Gastrocnemius medialis (tissue), 4 donors: ENCODE measurements around the gene ELK4. TPM values are rescaled to one million over a fixed set of nuclear protein-coding genes. Genes with fewer than 3 reads are reported as not detected.

ENCODE experiments used
- ATAC-seq, 2 donors: fragments of 150-250 bp; one replicate each; pipeline ENCODE4 v1.9.1; 2016
- DNase-seq, 2 donors: peaks; one replicate each; pipeline ENCODE4 v3.0.0-alpha.2; 2019
- H3K27ac ChIP-seq, 4 donors: fragments of 200-600 bp; sonication (generic); 1 replicate in 1 of 4; 2 replicates in 3 of 4; pipeline ENCODE4 v1.5.1; 2016 to 2018; ENCODE audit warnings: mild to moderate bottlenecking in 2 of 4, moderate library complexity in 1 of 4
- H3K27me3 ChIP-seq, 3 donors: fragments of 200-600 bp; sonication (generic) in 2 of 3; 1 replicate in 1 of 3; 2 replicates in 2 of 3; pipeline versions ENCODE4 v1.5.1 to v1.6.0; 2016 to 2019; ENCODE audit warnings: mild to moderate bottlenecking in 1 of 3, moderate library complexity in 1 of 3
- H3K36me3 ChIP-seq, 2 donors: fragments of 200-600 bp; sonication (generic) in 1 of 2; one replicate each; pipeline ENCODE4 v1.5.1; 2017 to 2018
- H3K4me1 ChIP-seq, 2 donors: fragments of 200-600 bp; sonication (generic) in 1 of 2; one replicate each; pipeline ENCODE4 v1.5.1; 2016 to 2017; ENCODE audit warnings: mild to moderate bottlenecking in 2 of 2
- H3K4me3 ChIP-seq, 4 donors: fragments of 200-600 bp; sonication (generic) in 3 of 4; 1 replicate in 1 of 4; 2 replicates in 3 of 4; pipeline ENCODE4 v1.5.1; 2016 to 2019; ENCODE audit warnings: mild to moderate bottlenecking in 2 of 4
- H3K9me3 ChIP-seq, 3 donors: fragments of 200-600 bp; sonication (generic) in 2 of 3; 1 replicate in 1 of 3; 2 replicates in 2 of 3; pipeline ENCODE4 v1.5.1; 2016 to 2019
- CTCF ChIP-seq, 5 experiments: fragments of 450-650 bp in 3 of 5; fragments of 200-600 bp in 2 of 5; sonication (generic) in 2 of 5; IDR thresholded peaks in 4 of 5; conservative IDR thresholded peaks in 1 of 5; 1 replicate in 4 of 5; 2 replicates in 1 of 5; pipeline ENCODE4 v1.5.1; 2016 to 2019; ENCODE audit warnings: antibody characterized with exemption in 5 of 5, mild to moderate bottlenecking in 3 of 5, moderate library complexity in 3 of 5
- POLR2A ChIP-seq, 2 donors: fragments of 450-650 bp; IDR thresholded peaks; one replicate each; pipeline ENCODE4 v1.6.1; 2017; ENCODE audit warnings: antibody characterized with exemption in 2 of 2, mild to moderate bottlenecking in 2 of 2, moderate library complexity in 2 of 2
- in situ Hi-C, 4 donors: fragments of 200-750 bp; cut with MboI; loops; one replicate each; pipeline versions ENCODE4 v1.15.0 to v1.8.0; 2017; ENCODE audit warnings: low sequenced_read_pairs in 4 of 4
- intact Hi-C: fragments of 100-400 bp; cut with DNase I; formaldehyde crosslinking; loops from one replicate; pipeline ENCODE4 v1.15.1; 2023; ENCODE audit warnings: low total_unique reads
- total RNA-seq, 4 donors: library from RNA; depleted of rRNA; stranded (reverse); fragments of >200 nt; gene quantifications; one replicate each; pipeline versions ENCODE4 v1.1.0 to v1.2.3, GENCODE V29; 2016

The ELK4 gene
- total RNA-seq, 4 donors from 2014 or later, result 17.3 to 24.2 (median 20.1) TPM

GRCh38 chr1:205590777-205591513 is 40.9 kb downstream of the ELK4 start:
- no peaks in the 10 kb centered on the region for H3K36me3 ChIP-seq
- intact Hi-C loops, result loop anchor here (1.0 to 5.0 kb wide), 2 partner anchors 41 to 64 kb away; partner anchors contain the start of gene ELK4
- no peak overlapping the region for H3K4me3 ChIP-seq
- H3K27me3 ChIP-seq, result no peaks in the 10 kb centered on the region
- in situ Hi-C loops, result loop anchor here in 2 of 4 donors (5.0 kb wide), 1 partner anchor 66 kb away; no protein-coding TSS in a partner anchor
- no peaks in the 10 kb centered on the region for H3K4me1 ChIP-seq
- ATAC-seq (no peak), DNase-seq (no peak)
- TF ChIP-seq POLR2A (IDR thresholded peaks at IDR 0.05) (no peak), CTCF (IDR thresholded peaks at IDR 0.05 in 4 of 5, conservative IDR thresholded peaks at IDR 0.05 in 1 of 5) (no peak)
- H3K27ac ChIP-seq, result no peak overlapping the region
- H3K9me3 ChIP-seq, result no peaks in the 10 kb centered on the region

DNA sequence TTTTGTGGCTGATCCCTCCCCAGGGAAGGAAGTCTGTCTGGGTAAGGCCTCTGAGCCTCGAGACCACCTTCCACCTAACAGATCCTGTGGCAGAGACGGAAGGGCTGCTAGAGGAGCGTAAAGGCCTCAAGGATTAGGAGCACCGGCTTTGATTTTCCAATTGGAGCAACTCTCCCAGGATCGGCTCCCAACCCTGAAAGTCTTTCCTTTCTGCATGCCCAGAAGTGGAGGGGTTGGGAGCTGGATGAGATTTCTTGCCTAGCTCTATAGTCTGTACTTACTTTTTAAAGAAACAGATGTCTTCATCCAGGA is 41.4 kb downstream of the ELK4 start:
- in situ Hi-C loops, result loop anchor here in 2 of 4 donors (5.0 kb wide), 1 partner anchor 67 kb away; no protein-coding TSS in a partner anchor
- Histone ChIP-seq H3K27ac (no peak overlapping the region), H3K36me3 (no peaks in the 10 kb centered on the region), H3K4me3 (no peak overlapping the region), H3K4me1 (no peaks in the 10 kb centered on the region), H3K27me3 (no peaks in the 10 kb centered on the region), H3K9me3 (no peaks in the 10 kb centered on the region)
- no peak for ATAC-seq
- DNase-seq, result no peak
- TF ChIP-seq CTCF (IDR thresholded peaks at IDR 0.05 in 4 of 5, conservative IDR thresholded peaks at IDR 0.05 in 1 of 5) (no peak), POLR2A (IDR thresholded peaks at IDR 0.05) (no peak)
- intact Hi-C loops, result loop anchor here (5.0 kb wide), 1 partner anchor 63 kb away; no protein-coding TSS in a partner anchor

DNA sequence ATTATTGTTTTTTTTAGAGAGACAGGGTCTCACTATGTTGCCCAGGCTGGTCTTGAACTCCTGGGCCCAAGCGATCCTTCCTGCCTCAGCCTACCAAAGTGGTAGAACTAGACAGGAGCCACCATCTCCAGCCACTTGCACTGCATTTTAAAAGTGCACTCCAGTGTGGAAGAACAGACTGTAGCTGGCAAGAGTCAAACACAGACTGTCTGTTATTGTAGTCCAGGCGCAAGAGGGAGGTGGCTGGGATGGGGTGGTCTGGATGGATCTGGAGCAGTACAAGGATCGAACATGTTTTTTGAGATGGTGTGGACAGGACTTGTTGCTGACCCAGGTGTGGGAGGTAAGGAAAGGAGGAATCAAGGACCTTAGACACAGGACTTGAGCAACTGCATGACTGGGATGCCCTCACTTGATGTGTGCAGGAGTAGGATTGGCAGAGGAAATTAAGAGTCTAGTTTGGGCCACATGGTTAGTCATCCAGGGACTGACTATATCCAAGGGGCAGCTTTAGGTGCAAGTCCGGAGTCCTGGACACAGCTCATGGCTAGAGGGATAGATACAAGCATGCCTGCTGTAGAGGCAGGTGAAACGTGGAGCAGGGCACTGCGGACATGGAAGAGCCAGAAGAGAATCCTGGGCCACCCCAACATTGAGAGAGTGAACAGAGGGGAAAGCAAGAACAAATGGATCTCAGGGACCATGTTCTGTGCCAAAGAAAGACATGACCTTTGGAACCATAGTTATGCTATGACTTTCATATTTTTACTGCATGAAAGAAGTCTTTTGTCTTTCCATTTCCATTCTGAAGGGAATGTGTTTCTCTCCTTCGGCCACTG is 42.0 kb downstream of the ELK4 start:
- Histone ChIP-seq H3K9me3 (no peaks in the 10 kb centered on the region), H3K27ac (no peak overlapping the region), H3K4me1 (no peaks in the 10 kb centered on the region), H3K27me3 (no peaks in the 10 kb centered on the region), H3K4me3 (no peak overlapping the region), H3K36me3 (no peaks in the 10 kb centered on the region)
- ATAC-seq (no peak), DNase-seq (no peak)
- in situ Hi-C loops (loop anchor here in 3 of 4 donors (5.0 kb wide), 1 partner anchor 67 kb away; no protein-coding TSS in a partner anchor), intact Hi-C loops (loop anchor here (5.0 kb wide), 1 partner anchor 63 kb away; no protein-coding TSS in a partner anchor)
- TF ChIP-seq POLR2A (IDR thresholded peaks at IDR 0.05) (no peak), CTCF (IDR thresholded peaks at IDR 0.05 in 4 of 5, conservative IDR thresholded peaks at IDR 0.05 in 1 of 5) (no peak)

GRCh38 chr1:205589046-205589445 is 42.8 kb downstream of the ELK4 start:
- Histone ChIP-seq H3K27ac (no peak overlapping the region), H3K4me1 (no peaks in the 10 kb centered on the region), H3K4me3 (no peak overlapping the region), H3K27me3 (no peaks in the 10 kb centered on the region), H3K9me3 (no peaks in the 10 kb centered on the region), H3K36me3 (no peaks in the 10 kb centered on the region)
- no peak for DNase-seq
- intact Hi-C loops (no loop called here), in situ Hi-C loops (loop anchor here in 1 of 4 donors (5.0 kb wide), 1 partner anchor 68 kb away; no protein-coding TSS in a partner anchor)
- TF ChIP-seq POLR2A (IDR thresholded peaks at IDR 0.05) (no peak), CTCF (IDR thresholded peaks at IDR 0.05 in 4 of 5, conservative IDR thresholded peaks at IDR 0.05 in 1 of 5) (no peak)
- no peak for ATAC-seq
